ENCODE results near the gene MTF1.

The MTF1 gene

DNA sequence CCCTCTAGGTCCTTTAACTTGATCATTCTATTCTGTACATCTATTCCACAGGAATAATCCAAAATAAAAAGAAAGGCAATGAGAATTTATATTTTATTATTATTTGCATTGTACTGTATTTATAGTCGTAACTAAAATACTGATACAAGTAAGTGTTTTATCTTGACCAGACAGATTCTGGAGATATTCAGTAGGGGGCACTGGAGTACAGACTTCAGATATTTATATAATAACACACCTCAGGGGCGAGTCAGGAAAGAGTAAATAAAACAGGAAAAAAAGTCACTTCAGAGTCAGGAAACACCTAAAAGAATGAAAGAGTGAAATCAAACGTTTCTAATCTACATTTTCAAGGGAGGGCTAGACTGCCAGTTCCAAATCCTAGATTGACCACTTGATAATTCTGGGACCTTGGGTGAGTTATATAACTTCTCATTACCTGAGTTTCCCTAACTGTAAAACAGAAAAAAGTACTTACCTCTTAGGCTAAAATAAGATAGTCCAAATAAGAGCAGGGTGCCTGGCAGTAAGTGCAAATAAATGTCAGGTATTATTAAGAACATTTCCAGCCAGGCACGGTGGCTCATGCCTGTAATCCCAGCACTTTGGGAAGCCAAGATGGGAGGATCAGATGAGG lies 31.1 kb upstream of the MTF1 start:
- Histone ChIP-seq H4K12ac (ENCODE audit: low read depth, low read length) (no peak overlapping the region), H4K91ac (ENCODE audit: low read depth, low read length) (no peak overlapping the region), H3K27me3 (ENCODE audit: insufficient read depth, low read length) (no peaks in the 10 kb centered on the region), H2AFZ (ENCODE audit: insufficient read depth, low read length, poor library complexity) (no peak overlapping the region), H3K4me2 (ENCODE audit: low read length) (no peak overlapping the region), H3K23ac (ENCODE audit: low read length) (no peak overlapping the region), H3K9me3 (ENCODE audit: insufficient read depth, low read depth, low read length) (no peaks in the 10 kb centered on the region), H2BK5ac (ENCODE audit: low read depth, low read length, poor library complexity) (no peak overlapping the region), H4K8ac (ENCODE audit: low read depth, low read length) (no peak overlapping the region), H2BK120ac (ENCODE audit: insufficient read depth, low read length, poor library complexity) (no peak overlapping the region), H2BK12ac (ENCODE audit: low read length) (no peak overlapping the region), H3K9ac (ENCODE audit: low read length) (no peak overlapping the region), H3K18ac (ENCODE audit: low read length) (no peak overlapping the region), H3K14ac (ENCODE audit: low read length) (no peak overlapping the region), H3K4ac (ENCODE audit: low read depth, low read length) (no peak overlapping the region), H3K36me3 (ENCODE audit: control insufficient read depth in 1 of 2, insufficient read depth in 2 of 2, low read length in 2 of 2) (peaks cover 9 to 27% of the 10 kb centered on the region in 2 experiments), H3K4me3 (ENCODE audit: low read depth, low read length) (no peak overlapping the region), H2AK5ac (ENCODE audit: low read length) (no peak overlapping the region), H3K79me1 (ENCODE audit: low read length) (no peaks in the 10 kb centered on the region), H3K79me2 (ENCODE audit: control insufficient read depth, insufficient read depth, low read length, poor library complexity) (no peaks in the 10 kb centered on the region), H3K27ac (ENCODE audit: low read depth, low read length) (no peak overlapping the region), H3K4me1 (ENCODE audit: control insufficient read depth in 1 of 2, insufficient read depth in 2 of 2, low read length in 2 of 2) (no peaks in the 10 kb centered on the region)
- WGBS (ENCODE audit: extremely low coverage, insufficient coverage, insufficient read length) = no CpG with 5 or more reads among the region's 4 CpGs
- DNase-seq = peak; percentile 34 to 72

DNA sequence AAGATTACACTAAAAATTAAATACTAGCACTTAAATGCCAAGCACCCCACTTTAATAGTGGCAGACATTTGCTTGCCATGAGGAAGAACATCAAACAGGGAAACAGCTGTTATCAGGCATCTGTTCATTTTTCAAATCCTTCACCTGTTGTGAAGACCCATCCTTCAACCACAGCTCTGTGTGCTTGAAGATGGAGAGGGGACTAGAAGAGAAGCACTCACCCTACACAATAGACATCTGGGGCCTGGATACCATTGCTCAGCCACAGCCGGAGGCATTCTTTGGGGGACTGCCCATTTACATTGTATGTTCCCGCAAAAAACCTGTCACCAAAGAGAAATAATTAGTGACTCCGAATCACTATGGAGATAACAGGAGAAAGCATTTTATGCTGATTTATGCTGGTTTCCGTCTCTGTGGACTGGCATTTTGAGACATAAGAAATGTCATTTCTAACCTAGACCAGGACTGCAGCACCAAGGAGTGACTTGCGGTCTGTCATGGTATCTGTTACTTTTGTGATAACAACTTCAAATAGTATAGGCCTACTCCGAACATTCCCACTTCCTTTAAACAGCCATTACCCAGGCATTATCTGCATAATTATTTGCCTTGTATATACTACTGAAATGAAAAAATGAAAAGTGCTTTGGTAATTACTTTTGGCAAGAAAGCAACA lies 28.8 kb upstream of the MTF1 start:
- peaks cover 13 to 32% of the 10 kb centered on the region in 2 experiments for H3K36me3 ChIP-seq (ENCODE audit: control insufficient read depth in 1 of 2, insufficient read depth in 2 of 2, low read length in 2 of 2)
- no peak overlapping the region for H3K4me3 ChIP-seq (ENCODE audit: low read depth, low read length)
- H3K18ac ChIP-seq (ENCODE audit: low read length) = no peak overlapping the region
- no peak overlapping the region for H2BK12ac ChIP-seq (ENCODE audit: low read length)
- no peak overlapping the region for H4K12ac ChIP-seq (ENCODE audit: low read depth, low read length)
- H3K9ac ChIP-seq (ENCODE audit: low read length) = no peak overlapping the region
- no CpG with 5 or more reads among the region's 6 CpGs for WGBS (ENCODE audit: extremely low coverage, insufficient coverage, insufficient read length)
- no peaks in the 10 kb centered on the region for H3K79me1 ChIP-seq (ENCODE audit: low read length)
- no peak overlapping the region for H3K4me2 ChIP-seq (ENCODE audit: low read length)
- no peak overlapping the region for H3K14ac ChIP-seq (ENCODE audit: low read length)
- H3K4ac ChIP-seq (ENCODE audit: low read depth, low read length) = no peak overlapping the region
- no peaks in the 10 kb centered on the region for H3K27me3 ChIP-seq (ENCODE audit: insufficient read depth, low read length)
- H3K4me1 ChIP-seq (ENCODE audit: control insufficient read depth in 1 of 2, insufficient read depth in 2 of 2, low read length in 2 of 2) = no peaks in the 10 kb centered on the region
- no peak overlapping the region for H4K8ac ChIP-seq (ENCODE audit: low read depth, low read length)
- no peak for DNase-seq
- H3K9me3 ChIP-seq (ENCODE audit: insufficient read depth, low read depth, low read length) = no peaks in the 10 kb centered on the region
- H3K23ac ChIP-seq (ENCODE audit: low read length) = no peak overlapping the region
- no peak overlapping the region for H2AFZ ChIP-seq (ENCODE audit: insufficient read depth, low read length, poor library complexity)
- no peak overlapping the region for H3K27ac ChIP-seq (ENCODE audit: low read depth, low read length)
- H2BK5ac ChIP-seq (ENCODE audit: low read depth, low read length, poor library complexity) = no peak overlapping the region
- H4K91ac ChIP-seq (ENCODE audit: low read depth, low read length) = no peak overlapping the region
- no peak overlapping the region for H2AK5ac ChIP-seq (ENCODE audit: low read length)
- no peak overlapping the region for H2BK120ac ChIP-seq (ENCODE audit: insufficient read depth, low read length, poor library complexity)
- no peaks in the 10 kb centered on the region for H3K79me2 ChIP-seq (ENCODE audit: control insufficient read depth, insufficient read depth, low read length, poor library complexity)

DNA sequence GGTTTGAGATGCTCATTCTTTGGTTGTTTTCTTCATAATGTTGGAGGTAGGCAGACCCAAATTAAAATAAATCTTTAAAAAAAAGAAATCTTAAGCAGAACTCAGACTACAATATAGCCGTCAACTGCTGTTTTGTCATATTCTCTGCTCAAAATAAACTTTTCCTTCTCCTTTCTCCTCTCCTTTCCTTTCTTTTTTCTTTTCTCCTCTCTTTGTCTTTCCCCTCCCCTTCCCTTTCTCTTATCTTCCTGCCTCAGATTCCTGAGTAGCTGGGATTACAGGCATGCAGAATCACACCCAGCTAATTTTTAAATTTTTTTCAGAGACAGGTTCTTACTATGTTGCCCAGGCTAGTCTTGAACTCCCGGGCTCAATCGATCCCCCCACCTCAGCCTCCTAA lies 24.8 kb upstream of the MTF1 start:
- H3K4me1 ChIP-seq (ENCODE audit: control insufficient read depth in 1 of 2, insufficient read depth in 2 of 2, low read length in 2 of 2) = no peaks in the 10 kb centered on the region
- no peak overlapping the region for H2AK5ac ChIP-seq (ENCODE audit: low read length)
- no peak overlapping the region for H2BK120ac ChIP-seq (ENCODE audit: insufficient read depth, low read length, poor library complexity)
- H4K12ac ChIP-seq (ENCODE audit: low read depth, low read length) = no peak overlapping the region
- no peaks in the 10 kb centered on the region for H3K79me1 ChIP-seq (ENCODE audit: low read length)
- no peaks in the 10 kb centered on the region for H3K79me2 ChIP-seq (ENCODE audit: control insufficient read depth, insufficient read depth, low read length, poor library complexity)
- no peak overlapping the region for H3K23ac ChIP-seq (ENCODE audit: low read length)
- no peaks in the 10 kb centered on the region for H3K27me3 ChIP-seq (ENCODE audit: insufficient read depth, low read length)
- no peak overlapping the region for H3K4ac ChIP-seq (ENCODE audit: low read depth, low read length)
- no peak overlapping the region for H3K4me2 ChIP-seq (ENCODE audit: low read length)
- WGBS (ENCODE audit: extremely low coverage, insufficient coverage, insufficient read length) = no CpG with 5 or more reads among the region's 3 CpGs
- no peak overlapping the region for H2AFZ ChIP-seq (ENCODE audit: insufficient read depth, low read length, poor library complexity)
- no peak overlapping the region for H3K27ac ChIP-seq (ENCODE audit: low read depth, low read length)
- no peak overlapping the region for H2BK5ac ChIP-seq (ENCODE audit: low read depth, low read length, poor library complexity)
- H3K14ac ChIP-seq (ENCODE audit: low read length) = no peak overlapping the region
- no peak overlapping the region for H4K8ac ChIP-seq (ENCODE audit: low read depth, low read length)
- H2BK12ac ChIP-seq (ENCODE audit: low read length) = no peak overlapping the region
- H3K18ac ChIP-seq (ENCODE audit: low read length) = no peak overlapping the region
- no peak overlapping the region for H3K9ac ChIP-seq (ENCODE audit: low read length)
- DNase-seq = peak in 1 of 2 donors; percentile 40
- no peak overlapping the region for H4K91ac ChIP-seq (ENCODE audit: low read depth, low read length)
- H3K9me3 ChIP-seq (ENCODE audit: insufficient read depth, low read depth, low read length) = no peaks in the 10 kb centered on the region
- H3K36me3 ChIP-seq (ENCODE audit: control insufficient read depth in 1 of 2, insufficient read depth in 2 of 2, low read length in 2 of 2) = peaks cover 25 to 36% of the 10 kb centered on the region in 2 experiments
- no peak overlapping the region for H3K4me3 ChIP-seq (ENCODE audit: low read depth, low read length)

DNA sequence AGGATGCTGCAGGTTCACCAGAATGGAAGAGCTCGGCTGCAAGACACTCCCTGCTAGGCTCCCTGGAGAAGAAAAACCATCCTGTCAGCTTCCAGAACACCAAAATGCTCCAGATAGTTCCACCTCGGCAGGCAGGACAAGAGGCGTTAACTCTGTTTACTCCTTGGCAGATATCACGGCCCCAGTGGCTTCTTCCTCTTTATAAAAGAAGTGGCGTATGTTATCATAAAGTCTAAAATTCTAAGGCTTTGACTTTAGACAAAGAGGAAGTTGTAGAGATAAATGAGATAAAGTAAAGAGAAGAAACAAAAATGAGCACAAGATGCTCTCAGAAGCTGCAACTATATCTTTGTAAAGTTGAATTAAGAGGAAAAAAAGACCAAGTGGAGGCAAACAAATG lies 24.3 kb upstream of the MTF1 start:
- Histone ChIP-seq H3K79me2 (ENCODE audit: control insufficient read depth, insufficient read depth, low read length, poor library complexity) (no peaks in the 10 kb centered on the region), H3K79me1 (ENCODE audit: low read length) (no peaks in the 10 kb centered on the region), H4K12ac (ENCODE audit: low read depth, low read length) (no peak overlapping the region), H3K14ac (ENCODE audit: low read length) (no peak overlapping the region), H3K4me3 (ENCODE audit: low read depth, low read length) (no peak overlapping the region), H3K4me2 (ENCODE audit: low read length) (no peak overlapping the region), H3K9me3 (ENCODE audit: insufficient read depth, low read depth, low read length) (no peaks in the 10 kb centered on the region), H3K9ac (ENCODE audit: low read length) (no peak overlapping the region), H2AK5ac (ENCODE audit: low read length) (no peak overlapping the region), H4K8ac (ENCODE audit: low read depth, low read length) (no peak overlapping the region), H3K36me3 (ENCODE audit: control insufficient read depth in 1 of 2, insufficient read depth in 2 of 2, low read length in 2 of 2) (peaks cover 22 to 33% of the 10 kb centered on the region in 2 experiments), H2AFZ (ENCODE audit: insufficient read depth, low read length, poor library complexity) (no peak overlapping the region), H2BK5ac (ENCODE audit: low read depth, low read length, poor library complexity) (no peak overlapping the region), H3K4me1 (ENCODE audit: control insufficient read depth in 1 of 2, insufficient read depth in 2 of 2, low read length in 2 of 2) (no peaks in the 10 kb centered on the region), H3K27ac (ENCODE audit: low read depth, low read length) (no peak overlapping the region), H2BK120ac (ENCODE audit: insufficient read depth, low read length, poor library complexity) (no peak overlapping the region), H3K23ac (ENCODE audit: low read length) (no peak overlapping the region), H3K18ac (ENCODE audit: low read length) (no peak overlapping the region), H2BK12ac (ENCODE audit: low read length) (no peak overlapping the region), H4K91ac (ENCODE audit: low read depth, low read length) (no peak overlapping the region), H3K4ac (ENCODE audit: low read depth, low read length) (no peak overlapping the region), H3K27me3 (ENCODE audit: insufficient read depth, low read length) (no peaks in the 10 kb centered on the region)
- WGBS (ENCODE audit: extremely low coverage, insufficient coverage, insufficient read length) = no CpG with 5 or more reads among the region's 5 CpGs
- DNase-seq = no peak
